Endodermal cell (in vitro differentiated cells): Measurements from ENCODE around the gene VDR. TPM values are rescaled to one million over a fixed set of nuclear protein-coding genes. Genes with fewer than 3 reads are reported as not detected.

Experiments
- DNase-seq: peaks from one replicate; pipeline ENCODE4 v3.0.0-alpha.2; 2017
- H3K27ac ChIP-seq: 2 replicates; pipeline ENCODE4 v1.5.1; 2013; ENCODE audit warnings: mild to moderate bottlenecking, low read depth, low read length, moderate library complexity
- H3K27me3 ChIP-seq: 2 replicates; pipeline ENCODE4 v1.6.1; 2013; ENCODE audit warnings: mild to moderate bottlenecking, low read length, moderate library complexity; ENCODE audit not compliant: insufficient read depth, control insufficient read depth, poor library complexity, severe bottlenecking
- H3K36me3 ChIP-seq: 2 replicates; pipeline ENCODE4 v1.7.0; 2013; ENCODE audit warnings: mild to moderate bottlenecking, low read length, moderate library complexity; ENCODE audit not compliant: control insufficient read depth, insufficient read depth
- H3K4me1 ChIP-seq: one replicate; pipeline ENCODE4 v1.7.0; 2013; ENCODE audit warnings: low read length; ENCODE audit not compliant: control insufficient read depth, insufficient read depth
- H3K4me3 ChIP-seq: 2 replicates; pipeline ENCODE4 v1.5.1; 2013; ENCODE audit warnings: mild to moderate bottlenecking, low read length, moderate library complexity
- H3K9ac ChIP-seq: 2 replicates; pipeline ENCODE4 v1.6.1; 2013; ENCODE audit warnings: mild to moderate bottlenecking, low read length, moderate library complexity; ENCODE audit not compliant: poor library complexity, severe bottlenecking; ENCODE audit errors: extremely low read depth
- H3K9me3 ChIP-seq: 2 replicates; pipeline ENCODE4 v1.6.1; 2013; ENCODE audit warnings: mild to moderate bottlenecking, low read length, moderate library complexity; ENCODE audit not compliant: control insufficient read depth
- H3K27ac Mint-ChIP-seq: 2 replicates; pipeline ENCODE4 v1.8.0; 2020; ENCODE audit warnings: mixed read lengths
- H3K27me3 Mint-ChIP-seq: 2 replicates; pipeline ENCODE4 v1.8.0; 2021; ENCODE audit warnings: mild to moderate bottlenecking, mixed read lengths; ENCODE audit not compliant: insufficient read depth
- H3K36me3 Mint-ChIP-seq: 2 replicates; pipeline ENCODE4 v1.8.0; 2020; ENCODE audit warnings: low read depth, mixed read lengths
- H3K4me1 Mint-ChIP-seq: 2 replicates; pipeline ENCODE4 v1.8.0; 2020; ENCODE audit warnings: mixed read lengths
- H3K4me3 Mint-ChIP-seq: 2 replicates; pipeline ENCODE4 v1.8.0; 2020; ENCODE audit warnings: mild to moderate bottlenecking, moderate library complexity, mixed read lengths
- H3K9me3 Mint-ChIP-seq: 2 replicates; pipeline ENCODE4 v1.8.0; 2020; ENCODE audit warnings: mild to moderate bottlenecking, mixed read lengths
- WGBS, 2 experiments: methylation state at CpG; one replicate each; pipeline versions ENCODE4 v1.1.5 to v1.1.7; 2013; ENCODE audit warnings: missing lambda C conversion rate in 2 of 2, mixed read lengths in 1 of 2; ENCODE audit not compliant: insufficient coverage in 1 of 2, insufficient read length in 1 of 2; 5-methylcytosine and 5-hydroxymethylcytosine counted together
- total RNA-seq, 2 donors: library from RNA; stranded (reverse); fragmentation: NEBNext Ultra II Directional in 1 of 2; extraction: Animal tissue kit (Norgen Biotek cat#: 25700) in 1 of 2; gene quantifications; 2 replicates in 1 of 2; 3 replicates in 1 of 2; pipeline ENCODE4 v1.2.1, GENCODE V29; 2021
- TF ChIP-seq, protein P1 (sequence below): fragments of 200-600 bp; sonication (generic); conservative IDR thresholded peaks from 2 replicates; pipeline ENCODE4 v1.5.0; 2021; ENCODE audit warnings: antibody characterized with exemption, mild to moderate bottlenecking

The VDR gene
- total RNA-seq, 2 donors from 2014 or later: 0.04 TPM; not detected in 1

DNA sequence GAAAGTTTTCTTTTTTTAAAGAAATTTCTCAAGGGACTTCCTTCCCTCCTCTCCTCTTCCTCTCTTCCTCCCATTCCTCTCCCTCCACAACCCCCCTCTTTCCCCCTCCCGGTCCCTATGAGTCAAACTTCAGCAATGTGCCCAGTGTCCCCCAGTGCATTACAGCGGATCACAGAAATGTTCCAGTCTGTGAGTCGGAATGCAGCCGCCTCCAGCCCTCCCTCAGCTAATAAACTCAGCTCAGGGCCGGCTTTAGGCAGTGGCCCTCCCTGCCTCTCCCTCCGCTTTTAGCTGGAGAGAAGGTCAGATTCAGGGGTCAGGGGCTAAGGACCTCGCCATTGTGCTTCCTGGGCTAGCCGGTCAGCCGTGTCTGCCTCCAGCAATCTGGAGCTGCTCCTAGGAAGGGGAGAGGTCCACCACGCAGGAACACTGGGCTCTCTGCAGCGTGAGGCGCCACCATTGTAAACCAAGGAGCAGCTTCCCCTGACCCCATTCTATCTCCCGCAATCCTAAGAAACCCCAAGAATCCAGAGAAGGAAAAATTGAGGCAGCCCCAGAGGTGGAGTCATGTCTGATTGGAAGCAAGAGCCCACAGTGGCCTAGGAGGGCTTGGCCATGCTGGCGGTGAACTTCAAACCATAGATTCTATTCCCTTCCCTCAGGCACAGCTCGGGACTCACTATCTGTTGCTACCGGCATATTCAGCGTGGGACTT lies 84.0 kb downstream of the VDR start:
- Histone ChIP-seq H3K4me1 (peaks cover 19% of the 10 kb centered on the region), H3K9me3 (no peaks in the 10 kb centered on the region), H3K27me3 (no peaks in the 10 kb centered on the region), H3K36me3 (peaks cover 10% of the 10 kb centered on the region), H3K27ac (peak overlapping the region; percentile 96), H3K9ac (peak overlapping the region; percentile 93), H3K4me3 (peak overlapping the region; percentile 82)
- Mint-ChIP-seq H3K9me3 (no peaks in the 10 kb centered on the region), H3K36me3 (peaks cover 7% of the 10 kb centered on the region), H3K4me1 (peaks cover 61% of the 10 kb centered on the region), H3K4me3 (peak overlapping the region; percentile 79), H3K27ac (peak overlapping the region; percentile 100), H3K27me3 (peaks cover 3% of the 10 kb centered on the region)
- peak; percentile 95 for DNase-seq
- 43 to 53% methylated on average over 10 to 17 of the region's 17 CpGs for WGBS, 2 experiments
- TF ChIP-seq, protein P1, sequence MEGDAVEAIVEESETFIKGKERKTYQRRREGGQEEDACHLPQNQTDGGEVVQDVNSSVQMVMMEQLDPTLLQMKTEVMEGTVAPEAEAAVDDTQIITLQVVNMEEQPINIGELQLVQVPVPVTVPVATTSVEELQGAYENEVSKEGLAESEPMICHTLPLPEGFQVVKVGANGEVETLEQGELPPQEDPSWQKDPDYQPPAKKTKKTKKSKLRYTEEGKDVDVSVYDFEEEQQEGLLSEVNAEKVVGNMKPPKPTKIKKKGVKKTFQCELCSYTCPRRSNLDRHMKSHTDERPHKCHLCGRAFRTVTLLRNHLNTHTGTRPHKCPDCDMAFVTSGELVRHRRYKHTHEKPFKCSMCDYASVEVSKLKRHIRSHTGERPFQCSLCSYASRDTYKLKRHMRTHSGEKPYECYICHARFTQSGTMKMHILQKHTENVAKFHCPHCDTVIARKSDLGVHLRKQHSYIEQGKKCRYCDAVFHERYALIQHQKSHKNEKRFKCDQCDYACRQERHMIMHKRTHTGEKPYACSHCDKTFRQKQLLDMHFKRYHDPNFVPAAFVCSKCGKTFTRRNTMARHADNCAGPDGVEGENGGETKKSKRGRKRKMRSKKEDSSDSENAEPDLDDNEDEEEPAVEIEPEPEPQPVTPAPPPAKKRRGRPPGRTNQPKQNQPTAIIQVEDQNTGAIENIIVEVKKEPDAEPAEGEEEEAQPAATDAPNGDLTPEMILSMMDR: no peak

DNA sequence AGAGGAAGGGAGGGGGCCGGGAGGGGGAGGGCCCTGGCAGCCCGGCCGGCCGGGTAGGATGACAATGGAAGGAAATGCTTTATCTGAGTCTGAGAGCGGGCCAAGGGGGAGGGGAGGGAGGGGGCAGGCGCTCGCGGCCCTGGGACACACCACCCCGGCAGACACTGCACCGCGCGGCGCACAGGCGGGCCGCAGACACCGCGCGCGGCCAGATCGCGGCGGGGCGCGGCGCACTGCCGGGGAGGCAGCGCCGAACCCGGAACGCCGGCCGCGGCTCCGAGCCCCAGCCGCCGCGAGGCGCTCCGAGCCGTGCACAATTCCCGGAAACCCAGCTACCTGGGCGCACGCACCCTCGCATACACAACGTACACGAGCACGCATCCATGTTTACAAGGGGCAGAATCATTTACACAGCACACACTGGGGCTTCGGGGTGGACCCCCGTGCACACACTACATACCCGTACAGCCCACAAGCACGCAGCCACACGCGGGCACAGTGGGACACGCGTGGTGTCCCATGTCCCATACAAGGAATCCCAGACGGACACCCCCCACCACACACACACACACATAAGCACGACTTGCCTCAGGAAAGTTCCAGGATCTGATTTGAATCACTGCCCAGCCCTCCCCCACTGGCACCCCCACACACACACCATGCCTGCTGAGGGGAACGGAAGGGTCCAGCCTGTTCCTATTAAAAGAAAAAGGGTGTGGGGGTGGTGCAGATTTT lies 84.7 kb downstream of the VDR start, which contains the start of gene HDAC7:
HDAC7 (minus strand) TSS at position 8 of the 735 bp plus-strand sequence. CDS start 118 bp downstream, outside the sequence.
- peak within 1 kb of the TSS; percentile 93 for H3K9ac ChIP-seq
- peaks cover 14% of the 10 kb centered on the region for H3K36me3 ChIP-seq
- H3K27ac ChIP-seq: peak within 1 kb of the TSS; percentile 96
- no peaks in the 10 kb centered on the region for H3K27me3 ChIP-seq
- WGBS, 2 experiments: 0 to 1% methylated on average over 4 to 55 of the region's 58 CpGs
- Mint-ChIP-seq H3K4me3 (peak within 1 kb of the TSS; percentile 79), H3K27me3 (peaks cover 3% of the 10 kb centered on the region), H3K27ac (peak within 1 kb of the TSS; percentile 100), H3K36me3 (peaks cover 8% of the 10 kb centered on the region), H3K9me3 (no peaks in the 10 kb centered on the region), H3K4me1 (peaks cover 56% of the 10 kb centered on the region)
- H3K4me3 ChIP-seq: peak within 1 kb of the TSS; percentile 87
- peak; percentile 95 for DNase-seq
- no peaks in the 10 kb centered on the region for H3K9me3 ChIP-seq
- peaks cover 19% of the 10 kb centered on the region for H3K4me1 ChIP-seq
- TF ChIP-seq, protein P1: no peak

DNA sequence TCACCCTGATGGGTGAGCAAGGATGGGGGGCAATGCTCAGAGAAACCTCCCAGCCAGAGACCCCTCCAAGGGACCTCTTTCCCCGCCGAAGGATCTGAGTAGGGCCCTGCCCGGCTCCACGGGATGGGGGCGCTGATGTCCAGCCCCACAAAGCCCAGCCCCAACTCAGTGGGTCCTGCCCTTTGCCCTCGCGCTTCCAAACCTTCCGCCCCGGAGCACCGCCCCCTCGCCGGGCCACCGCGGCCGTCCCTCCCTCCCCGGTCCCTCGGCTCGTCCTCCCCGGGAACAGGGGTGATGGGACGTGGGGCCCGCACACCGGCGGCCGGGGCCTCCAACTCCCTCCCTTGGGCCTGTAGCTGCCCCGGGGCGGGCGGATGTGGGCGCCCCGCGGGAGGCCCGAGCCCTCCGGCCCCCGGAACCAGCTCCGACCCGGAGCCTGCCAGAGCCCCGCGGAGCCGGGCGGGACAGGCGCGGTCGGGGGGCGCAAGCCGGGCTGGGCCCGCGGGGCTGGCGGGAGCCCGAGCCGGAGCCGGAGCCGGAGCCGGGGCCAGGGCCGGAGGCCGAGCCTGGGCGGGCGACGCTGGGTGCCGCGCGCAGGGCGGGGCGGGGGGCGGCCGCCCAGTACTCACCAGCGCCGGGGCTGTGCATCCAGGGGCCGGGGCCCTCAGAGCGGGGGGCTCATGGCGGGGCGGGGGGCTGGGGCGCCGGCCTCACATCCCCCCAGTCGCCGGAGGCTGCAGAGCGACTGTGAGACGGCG lies 85.5 kb downstream of the VDR start:
- Histone ChIP-seq H3K4me3 (peak overlapping the region; percentile 87), H3K27me3 (no peaks in the 10 kb centered on the region), H3K4me1 (peaks cover 19% of the 10 kb centered on the region), H3K9me3 (no peaks in the 10 kb centered on the region), H3K27ac (peak overlapping the region; percentile 96), H3K36me3 (peaks cover 19% of the 10 kb centered on the region), H3K9ac (peak overlapping the region; percentile 62)
- H3K4me3 Mint-ChIP-seq: peak overlapping the region; percentile 79
- H3K4me1 Mint-ChIP-seq: peaks cover 49% of the 10 kb centered on the region
- 0% methylated on average over 6 to 72 of the region's 77 CpGs for WGBS, 2 experiments
- TF ChIP-seq, protein P1: peak; percentile 61
- H3K27me3 Mint-ChIP-seq: peaks cover 3% of the 10 kb centered on the region
- H3K9me3 Mint-ChIP-seq: no peaks in the 10 kb centered on the region
- peaks cover 14% of the 10 kb centered on the region for H3K36me3 Mint-ChIP-seq
- DNase-seq: peak; percentile 91
- H3K27ac Mint-ChIP-seq: peak overlapping the region; percentile 79
